PC-3 (cell line): ENCODE data around the gene PHLDB1. TPM values are rescaled to one million over a fixed set of nuclear protein-coding genes. Genes with fewer than 3 reads are reported as not detected.
"Not testable (repeated sequence)": the region's sequence is repeated elsewhere in the genome, so short reads cannot be mapped to it uniquely, and the experiment has no call there.

Source experiments
- ATAC-seq: fragments of 200-7000 bp; cut with Tn5 transposase; 2 replicates; pipeline ENCODE4 v1.9.1; 2020; ENCODE audit warnings: mild to moderate bottlenecking, moderate library complexity
- BruUV-seq: library from RNA; stranded (reverse); fragments of 400-500 nt; replicated peaks from 2 replicates; lab custom pipeline; 2021; lab: Mats Ljungman, UMichigan
- CTCF ChIA-PET: fragments of 300-600 bp; sonication (Branson Sonifier 250); formaldehyde crosslinking; loops from one replicate; lab custom pipeline; 2022; ENCODE audit warnings: antibody characterized with exemption; lab: Charles Lee
- POLR2A ChIA-PET: fragments of 300-600 bp; sonication (Branson Sonifier 250); formaldehyde crosslinking; loops from one replicate; lab custom pipeline; 2022; ENCODE audit warnings: antibody characterized with exemption; ENCODE audit not compliant: unreplicated experiment; lab: Charles Lee
- DNase-seq: peaks from one replicate; pipeline ENCODE4 v3.0.0-alpha.2; 2015
- H2AFZ ChIP-seq: fragments of 300-600 bp; sonication (generic); 2 replicates; pipeline ENCODE4 v1.6.0; 2016; ENCODE audit warnings: antibody characterized with exemption, low read length
- H3F3A ChIP-seq: fragments of 300-600 bp; sonication (generic); one replicate; pipeline ENCODE4 v1.6.0; 2017; ENCODE audit warnings: antibody characterized with exemption, low read length, control low read depth, mild to moderate bottlenecking; ENCODE audit not compliant: unreplicated experiment
- H3K27ac ChIP-seq: fragments of 300-600 bp; sonication (generic); 2 replicates; pipeline ENCODE4 v1.5.1; 2016; ENCODE audit warnings: mild to moderate bottlenecking, low read length
- H3K27me3 ChIP-seq: fragments of 300-600 bp; sonication (generic); 2 replicates; pipeline ENCODE4 v1.6.1; 2016; ENCODE audit warnings: low read length, mixed read lengths
- H3K36me3 ChIP-seq: fragments of 300-600 bp; sonication (generic); 2 replicates; pipeline ENCODE4 v1.6.1; 2016; ENCODE audit warnings: low read depth, mixed run types, low read length, mixed read lengths
- H3K4me1 ChIP-seq: fragments of 300-600 bp; sonication (generic); 2 replicates; pipeline ENCODE4 v1.5.1; 2016; ENCODE audit warnings: low read length; ENCODE audit not compliant: insufficient read depth
- H3K4me2 ChIP-seq: fragments of 300-600 bp; sonication (generic); 2 replicates; pipeline ENCODE4 v1.6.0; 2016; ENCODE audit warnings: low read length
- H3K4me3 ChIP-seq: fragments of 300-600 bp; sonication (generic); 2 replicates; pipeline ENCODE4 v1.5.1; 2016; ENCODE audit warnings: mild to moderate bottlenecking, low read length, mixed read lengths
- H3K79me2 ChIP-seq: fragments of 300-600 bp; sonication (generic); 2 replicates; pipeline ENCODE4 v1.6.1; 2017; ENCODE audit warnings: low read length, mixed read lengths
- H3K9ac ChIP-seq: fragments of 300-600 bp; sonication (generic); 2 replicates; pipeline ENCODE4 v1.6.0; 2016; ENCODE audit warnings: mild to moderate bottlenecking, low read length
- H3K9me2 ChIP-seq: fragments of 300-600 bp; sonication (generic); replicated peaks from 2 replicates; pipeline ENCODE4 v1.6.1; 2016; ENCODE audit warnings: mixed run types, low read length, mixed read lengths
- H3K9me3 ChIP-seq: fragments of 300-600 bp; sonication (generic); 2 replicates; pipeline ENCODE4 v1.6.1; 2016; ENCODE audit warnings: low read length, mixed read lengths
- H4K20me1 ChIP-seq: fragments of 300-600 bp; sonication (generic); 2 replicates; pipeline ENCODE4 v1.6.1; 2016; ENCODE audit warnings: low read length, mixed read lengths
- CTCF ChIP-seq: fragments of 300-600 bp; sonication (generic); conservative IDR thresholded peaks from 2 replicates; pipeline ENCODE4 v1.5.1; 2017; ENCODE audit warnings: antibody characterized with exemption, low read depth, mild to moderate bottlenecking, low read length
- EZH2 ChIP-seq: fragments of 300-600 bp; sonication (generic); IDR thresholded peaks from one replicate; pipeline ENCODE4 v1.6.1; 2017; ENCODE audit warnings: antibody characterized with exemption, mild to moderate bottlenecking, low read length; ENCODE audit not compliant: unreplicated experiment
- EZH2phosphoT487 ChIP-seq: fragments of 300-600 bp; sonication (generic); IDR thresholded peaks from 2 replicates; pipeline ENCODE4 v1.6.1; 2018; ENCODE audit warnings: mild to moderate bottlenecking, antibody characterized with exemption, low read length, borderline replicate concordance
- intact Hi-C: fragments of 100-400 bp; cut with micrococcal nuclease; formaldehyde crosslinking; loops from 2 replicates; pipeline ENCODE4 v1.9.0; 2023
- total RNA-seq: library from RNA; depleted of rRNA; stranded (reverse); fragments of >200 nt; gene quantifications from 2 replicates; pipeline ENCODE4 v1.2.3, GENCODE V29; 2014

The PHLDB1 gene
- total RNA-seq, 1 experiment from 2014 or later = 36.1 TPM

- H3K9me2 ChIP-seq, DNase-seq, CTCF ChIA-PET, H3K4me1 ChIP-seq, H4K20me1 ChIP-seq, H2AFZ ChIP-seq, H3K27ac ChIP-seq, H3K9me3 ChIP-seq, ATAC-seq, BruUV-seq, H3K79me2 ChIP-seq, H3F3A ChIP-seq, H3K4me3 ChIP-seq, H3K9ac ChIP-seq, H3K4me2 ChIP-seq, H3K27me3 ChIP-seq, intact Hi-C loops: not testable (repeated sequence)
- POLR2A ChIA-PET = interaction anchor here (0.7 kb wide), 1 partner anchor 19 kb away, joined by 20 read pairs; no protein-coding TSS in a partner anchor
- H3K36me3 ChIP-seq = peaks cover 25% of the 10 kb centered on the region
Observed at GRCh38 chr11:118603709-118604108, 3.7 kb upstream of the PHLDB1 start.

- no peaks in the 10 kb centered on the region for H3K9me2 ChIP-seq
- H3F3A ChIP-seq = no peaks in the 10 kb centered on the region
- H3K4me2 ChIP-seq = no peak overlapping the region
- H3K27me3 ChIP-seq = no peaks in the 10 kb centered on the region
- H3K27ac ChIP-seq = no peak overlapping the region
- no peak overlapping the region for H2AFZ ChIP-seq
- TF ChIP-seq CTCF = no peak
- no peak for TF ChIP-seq EZH2phosphoT487
- TF ChIP-seq EZH2 = no peak
- no peak for DNase-seq
- H3K4me3 ChIP-seq = no peak overlapping the region
- no TSS peak for BruUV-seq
- no peaks in the 10 kb centered on the region for H3K9me3 ChIP-seq
- peaks cover 5% of the 10 kb centered on the region; the same call in 1 of the 2 replicates for H3K4me1 ChIP-seq
- no peaks in the 10 kb centered on the region for H4K20me1 ChIP-seq
- ChIA-PET CTCF (no interaction called here), POLR2A (interaction anchor here (0.5 kb wide), 1 partner anchor 460 kb away, joined by 15 read pairs; no protein-coding TSS in a partner anchor)
- intact Hi-C loops = no loop called here
- ATAC-seq = no peak
- no peak overlapping the region for H3K9ac ChIP-seq
- peaks cover 24% of the 10 kb centered on the region for H3K36me3 ChIP-seq
- no peaks in the 10 kb centered on the region for H3K79me2 ChIP-seq
Observed at GRCh38 chr11:118604566-118604965, 2.8 kb upstream of the PHLDB1 start.

GRCh38 chr11:118605116-118605867, 2.1 kb upstream of the PHLDB1 start:
- Histone ChIP-seq H3K79me2 (no peaks in the 10 kb centered on the region), H3K36me3 (peaks cover 17% of the 10 kb centered on the region), H3K4me3 (no peak overlapping the region), H3K27ac (no peak overlapping the region), H3K9ac (no peak overlapping the region), H3K4me2 (no peak overlapping the region), H4K20me1 (no peaks in the 10 kb centered on the region), H3K9me2 (no peaks in the 10 kb centered on the region), H3F3A (no peaks in the 10 kb centered on the region), H3K4me1 (peaks cover 5% of the 10 kb centered on the region; the same call in 1 of the 2 replicates), H2AFZ (no peak overlapping the region), H3K27me3 (no peaks in the 10 kb centered on the region), H3K9me3 (no peaks in the 10 kb centered on the region)
- DNase-seq (no peak), ATAC-seq (no peak)
- ChIA-PET POLR2A (interaction anchor here (0.5 kb wide), 1 partner anchor 461 kb away, joined by 15 read pairs; no protein-coding TSS in a partner anchor), CTCF (no interaction called here)
- BruUV-seq = no TSS peak
- TF ChIP-seq EZH2 (no peak), CTCF (no peak), EZH2phosphoT487 (no peak)
- intact Hi-C loops = no loop called here
